Heart right ventricle (tissue), 16 donors: ENCODE measurements around the gene PRDM16. TPM values are rescaled to one million over a fixed set of nuclear protein-coding genes. Genes with fewer than 3 reads are reported as not detected.
A peak's percentile ranks its signal among the peaks of the same experiment; 100 is the strongest.

ENCODE experiments used
- ATAC-seq, 8 donors: fragments of 200-7000 bp; cut with Tn5 transposase; one replicate each; pipeline ENCODE4 v1.9.1; 2020; ENCODE audit warnings: mild to moderate bottlenecking in 8 of 8, moderate library complexity in 8 of 8, moderate number of reproducible peaks in 1 of 8
- DNase-seq, 2 donors: peaks; one replicate each; pipeline ENCODE4 v3.0.0-alpha.2; 2020
- H3K27ac ChIP-seq, 10 donors: fragments of 200-600 bp; sonication (generic) in 2 of 10; one replicate each; pipeline versions ENCODE4 v1.5.0 to v1.8.0; 2020 to 2022; ENCODE audit warnings: mild to moderate bottlenecking in 3 of 10
- H3K27me3 ChIP-seq, 7 donors: fragments of 200-600 bp; one replicate each; pipeline ENCODE4 v1.8.0; 2021 to 2022; ENCODE audit warnings: mild to moderate bottlenecking in 2 of 7
- H3K36me3 ChIP-seq, 9 donors: fragments of 200-600 bp; sonication (generic) in 1 of 9; one replicate each; pipeline versions ENCODE4 v1.5.0 to v1.8.0; 2020 to 2022; ENCODE audit warnings: mild to moderate bottlenecking in 2 of 9
- H3K4me1 ChIP-seq, 9 donors: fragments of 200-600 bp; sonication (generic) in 1 of 9; one replicate each; pipeline versions ENCODE4 v1.5.0 to v1.8.0; 2020 to 2022; ENCODE audit warnings: mild to moderate bottlenecking in 4 of 9
- H3K4me3 ChIP-seq, 10 donors: fragments of 200-600 bp; sonication (generic) in 2 of 10; one replicate each; pipeline versions ENCODE4 v1.5.0 to v1.8.0; 2020 to 2022; ENCODE audit warnings: mild to moderate bottlenecking in 7 of 10, moderate library complexity in 2 of 10
- H3K9me3 ChIP-seq, 11 donors: fragments of 200-600 bp in 10 of 11; sonication (generic) in 2 of 11; one replicate each; pipeline versions ENCODE4 v1.5.0 to v1.8.0; 2013 to 2022; ENCODE audit warnings: mild to moderate bottlenecking in 2 of 11, control low read depth in 1 of 11, moderate library complexity in 1 of 11
- WGBS, 2 donors: extraction: QIAGEN DNeasy Blood & Tissue Kit; methylation state at CpG; one replicate each; pipeline ENCODE4 v1.1.7; 2013; ENCODE audit warnings: inconsistent platforms in 1 of 2; 5-methylcytosine and 5-hydroxymethylcytosine counted together
- intact Hi-C, 10 donors: fragments of 100-400 bp; cut with DNase I; formaldehyde crosslinking; loops; one replicate each; pipeline versions ENCODE4 v1.11.1 to v1.14.2; 2022
- polyA plus RNA-seq, 2 donors: library from polyadenylated mRNA; stranded (reverse); fragments of 200-250 nt; gene quantifications; one replicate each; pipeline ENCODE4 v1.2.3, GENCODE V29; 2013
- total RNA-seq, 10 donors: library from RNA; stranded (reverse); fragmentation: NEBNext Ultra II Directional in 3 of 10; extraction: Animal tissue kit (Norgen Biotek cat#: 25700) in 3 of 10; gene quantifications; one replicate each; pipeline versions ENCODE4 v1.2.1 to v1.2.4, GENCODE V29; 2021 to 2023
- TF ChIP-seq, protein P1 (sequence below), 9 donors: fragments of 200-600 bp; sonication (generic) in 2 of 9; IDR thresholded peaks; one replicate each; pipeline versions ENCODE4 v1.5.0 to v1.8.0; 2021 to 2022; ENCODE audit warnings: antibody characterized with exemption in 9 of 9, mild to moderate bottlenecking in 5 of 9, moderate library complexity in 1 of 9
- donor health status: Arrhythmogenic right ventricular cardiomyopathy.
- donor health status: ischemic (EF 13 %, LVEDD 7.1; RV severe dilation, severe dysfunction).
- donor health status: healthy with polysubstance abuse.
- donor health status: DM: no; HTN: yes; CAD: no.
- donor health status: DM: no; HTN: no; CAD: no.
- donor health status: ischemic (EF 25% LVEDD 6.9; RV normal size, moderate dysfunction).
- donor health status: ischemic (EF 25% LVEDD 5.7; RV mildly dilated, moderate dysfunction).
- donor health status: healthy.
- donor health status: DM: yes; HTN: yes; CAD: no.
- donor health status: Ischemic cardiomyopathy.
- donor health status: ischemic (EF 35%, LVEDD 5.7; RV mildly dilated, moderate dysfunction).
- donor health status: nonischemic (EF 11% LVEDD 7.7; RV severe dilation, severe dysfunction).
- donor health status: DM: yes; HTN: yes; CAD: no.
- donor health status: PGD.
- donor health status: ischemic (EF 29% LVEDD 5.4; RV normal size, mild dysfunction).
- donor health status: nonischemic (EF 23%, LVEDD 6.1; RV moderate dilation, normal function).

Gene PRDM16
- total and polyA plus RNA-seq, 12 donors: 4.1 to 25.9 (median 14.8) TPM

DNA sequence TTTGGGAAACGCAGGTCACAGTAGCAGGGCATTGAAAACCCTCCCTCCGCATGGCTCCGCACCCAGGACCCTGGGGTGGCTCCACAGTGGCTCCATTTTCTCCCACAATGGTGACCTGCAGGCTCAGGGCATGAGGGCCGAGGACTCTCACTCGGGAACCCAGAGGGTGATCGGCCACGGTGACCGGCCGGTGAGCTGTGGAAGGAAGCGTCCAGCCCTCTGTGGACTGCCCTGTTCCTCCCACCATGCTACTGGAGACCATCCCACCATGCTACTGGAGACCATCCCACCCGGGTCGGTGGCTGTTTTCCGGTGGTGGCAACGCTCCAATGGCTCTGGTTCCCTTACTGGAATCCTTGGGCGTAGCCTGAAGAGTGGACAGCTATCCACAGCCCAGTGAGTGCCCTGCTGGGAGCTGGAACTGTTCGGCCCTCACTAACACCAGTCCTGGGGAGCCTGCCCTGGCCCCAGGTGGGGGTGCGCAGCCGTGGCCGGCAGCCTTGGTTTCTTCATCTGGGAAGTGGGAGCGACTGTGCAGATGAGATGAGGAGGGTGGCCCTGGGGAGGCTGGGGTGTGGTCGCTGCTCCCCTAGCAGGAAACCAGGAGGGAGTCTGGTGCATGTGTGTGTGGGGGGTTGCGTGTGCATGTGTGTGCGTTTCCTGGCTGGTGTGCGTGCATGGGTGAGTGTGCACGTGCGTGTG lies 59.6 kb downstream of the PRDM16 start:
- WGBS, 2 donors: 73% methylated on average over 26 of the region's 26 CpGs
- TF ChIP-seq, protein P1, sequence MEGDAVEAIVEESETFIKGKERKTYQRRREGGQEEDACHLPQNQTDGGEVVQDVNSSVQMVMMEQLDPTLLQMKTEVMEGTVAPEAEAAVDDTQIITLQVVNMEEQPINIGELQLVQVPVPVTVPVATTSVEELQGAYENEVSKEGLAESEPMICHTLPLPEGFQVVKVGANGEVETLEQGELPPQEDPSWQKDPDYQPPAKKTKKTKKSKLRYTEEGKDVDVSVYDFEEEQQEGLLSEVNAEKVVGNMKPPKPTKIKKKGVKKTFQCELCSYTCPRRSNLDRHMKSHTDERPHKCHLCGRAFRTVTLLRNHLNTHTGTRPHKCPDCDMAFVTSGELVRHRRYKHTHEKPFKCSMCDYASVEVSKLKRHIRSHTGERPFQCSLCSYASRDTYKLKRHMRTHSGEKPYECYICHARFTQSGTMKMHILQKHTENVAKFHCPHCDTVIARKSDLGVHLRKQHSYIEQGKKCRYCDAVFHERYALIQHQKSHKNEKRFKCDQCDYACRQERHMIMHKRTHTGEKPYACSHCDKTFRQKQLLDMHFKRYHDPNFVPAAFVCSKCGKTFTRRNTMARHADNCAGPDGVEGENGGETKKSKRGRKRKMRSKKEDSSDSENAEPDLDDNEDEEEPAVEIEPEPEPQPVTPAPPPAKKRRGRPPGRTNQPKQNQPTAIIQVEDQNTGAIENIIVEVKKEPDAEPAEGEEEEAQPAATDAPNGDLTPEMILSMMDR (IDR thresholded peaks at IDR 0.05): no peak
- ATAC-seq: peak in 4 of 8 donors; percentile 10 to 20 (median 14)
- peak in 1 of 2 donors; percentile 24 for DNase-seq
- intact Hi-C loops: loop anchor here in 3 of 10 donors (5.0 to 10.0 kb wide), 2 partner anchors 46 to 54 kb away; no protein-coding TSS in a partner anchor
- H3K36me3 ChIP-seq: no peaks in the 10 kb centered on the region
- peaks cover 26 to 92% (median 58%) of the 10 kb centered on the region in 9 donors for H3K4me1 ChIP-seq
- H3K4me3 ChIP-seq: no peak overlapping the region
- no peaks in the 10 kb centered on the region for H3K9me3 ChIP-seq
- no peaks in the 10 kb centered on the region for H3K27me3 ChIP-seq
- peak overlapping the region in 6 of 10 donors; percentile 42 to 86 (median 77) for H3K27ac ChIP-seq

DNA sequence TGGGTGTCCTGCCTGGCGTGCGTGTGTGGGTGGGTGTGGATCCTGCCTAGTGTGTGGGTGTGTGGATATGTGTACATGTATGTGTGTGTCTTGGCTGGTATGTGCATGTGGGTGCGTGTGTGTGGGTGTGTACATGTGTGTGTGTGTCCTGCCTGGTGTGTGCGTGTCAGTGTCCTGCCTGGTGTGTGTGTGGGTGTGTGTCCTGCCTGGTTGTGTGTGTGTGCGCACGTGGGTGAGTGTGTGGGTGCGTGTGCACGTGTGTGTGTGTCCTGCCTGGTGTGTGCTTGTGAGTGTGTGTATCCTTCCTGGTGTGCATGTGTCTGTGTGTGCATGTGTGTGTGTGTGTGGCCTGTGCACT lies 60.1 kb downstream of the PRDM16 start:
- Histone ChIP-seq H3K9me3 (no peaks in the 10 kb centered on the region), H3K4me1 (peaks cover 26 to 92% (median 60%) of the 10 kb centered on the region in 9 donors), H3K36me3 (no peaks in the 10 kb centered on the region), H3K27me3 (no peaks in the 10 kb centered on the region), H3K4me3 (no peak overlapping the region), H3K27ac (no peak overlapping the region)
- 74 to 82% methylated on average over 8 of the region's 8 CpGs for WGBS, 2 donors
- no peak for DNase-seq
- intact Hi-C loops: loop anchor here in 3 of 10 donors (5.0 to 10.0 kb wide), 2 partner anchors 47 to 54 kb away; no protein-coding TSS in a partner anchor
- no peak for ATAC-seq
- TF ChIP-seq, protein P1 (IDR thresholded peaks at IDR 0.05): no peak

DNA sequence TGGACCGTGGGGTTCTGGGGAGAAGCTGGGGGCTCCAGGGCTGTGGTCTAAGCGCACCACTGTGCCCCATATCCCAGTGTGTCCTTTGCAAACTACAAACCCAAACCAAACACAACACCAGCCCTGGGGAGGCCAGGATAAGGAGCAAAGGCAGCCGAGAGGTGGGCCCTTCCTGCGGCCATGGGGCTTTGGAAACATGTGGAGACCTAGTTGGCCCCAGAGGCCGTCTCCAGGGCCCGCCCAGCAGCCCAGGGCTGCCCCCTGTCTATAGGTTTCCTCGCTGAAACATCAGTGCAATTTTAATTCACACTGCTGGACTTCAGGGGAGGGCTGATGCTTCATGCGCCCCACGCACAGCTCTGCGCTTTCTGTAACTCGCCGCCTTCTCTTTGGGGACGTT lies 61.3 kb downstream of the PRDM16 start:
- TF ChIP-seq, protein P1 (IDR thresholded peaks at IDR 0.05): no peak
- Histone ChIP-seq H3K27me3 (peaks cover 0 to 7% (median 0%) of the 10 kb centered on the region in 7 donors), H3K36me3 (no peaks in the 10 kb centered on the region), H3K4me3 (no peak overlapping the region), H3K4me1 (peaks cover 26 to 92% (median 53%) of the 10 kb centered on the region in 9 donors), H3K27ac (no peak overlapping the region), H3K9me3 (no peaks in the 10 kb centered on the region)
- WGBS, 2 donors: 77 to 85% methylated on average over 13 of the region's 13 CpGs
- ATAC-seq (no peak), DNase-seq (no peak)
- intact Hi-C loops: no loop called here

DNA sequence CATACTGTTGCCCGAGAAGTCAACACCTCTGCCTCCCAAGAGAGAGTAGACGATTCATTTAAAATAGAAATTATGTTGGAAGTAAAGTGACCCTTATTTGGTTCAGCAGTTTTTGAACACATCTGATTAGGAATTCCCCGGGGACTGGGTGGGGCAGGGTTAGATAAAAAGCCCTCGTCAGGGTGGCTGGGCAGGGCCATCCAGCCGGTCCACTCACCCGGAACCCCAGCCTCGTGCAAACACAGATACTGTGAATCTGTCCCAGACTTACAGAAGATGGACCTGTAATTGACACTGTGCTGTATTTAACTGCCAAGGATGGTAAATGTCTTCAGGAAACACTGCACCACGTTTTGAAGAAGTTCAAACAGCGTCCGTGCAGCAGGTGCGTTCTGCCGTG lies 63.7 kb downstream of the PRDM16 start:
- no peak for ATAC-seq
- H3K27ac ChIP-seq: no peak overlapping the region
- intact Hi-C loops: no loop called here
- peaks cover 11 to 89% (median 39%) of the 10 kb centered on the region in 9 donors for H3K4me1 ChIP-seq
- no peak overlapping the region for H3K4me3 ChIP-seq
- no peaks in the 10 kb centered on the region for H3K36me3 ChIP-seq
- no peaks in the 10 kb centered on the region for H3K9me3 ChIP-seq
- no peak for DNase-seq
- WGBS, 2 donors: 65 to 68% methylated on average over 12 of the region's 12 CpGs
- TF ChIP-seq, protein P1 (IDR thresholded peaks at IDR 0.05): no peak
- peaks cover 0 to 15% (median 0%) of the 10 kb centered on the region in 7 donors for H3K27me3 ChIP-seq
